Embryonic facial prominence (tissue), 1 donor: Measurements from ENCODE around the gene KNDC1.

ENCODE experiments used
- DNase-seq: peaks from one replicate; pipeline ENCODE4 v3.0.0-alpha.2; 2016; ENCODE audit errors: extremely low spot score

The KNDC1 gene

GRCh38 chr10:133190225-133190624, 30.2 kb downstream of the KNDC1 start:
- DNase-seq = no peak

DNA sequence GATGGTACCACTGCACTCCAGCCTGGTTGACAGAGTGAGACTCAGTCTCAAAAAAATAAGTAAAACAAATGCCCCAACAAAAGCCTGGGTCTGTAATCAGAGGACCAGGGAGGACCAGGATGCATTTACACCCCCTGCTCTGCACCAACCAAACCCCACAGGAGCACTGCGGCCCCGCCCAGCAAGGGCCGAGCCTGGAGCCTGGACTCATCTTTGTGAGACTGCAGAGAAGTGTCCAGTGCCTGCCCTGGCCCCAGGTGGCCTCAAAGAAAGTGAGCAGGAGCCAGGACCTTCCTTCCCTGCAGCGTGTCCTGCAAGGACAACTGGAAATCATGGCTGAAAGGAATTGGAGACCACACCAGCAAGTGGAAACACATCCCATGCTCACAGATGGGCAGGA, 31.6 kb downstream of the KNDC1 start:
- DNase-seq = no peak

- DNase-seq = no peak
Observed at GRCh38 chr10:133194151-133194550, 34.1 kb downstream of the KNDC1 start.

GRCh38 chr10:133195096-133195495, 35.1 kb downstream of the KNDC1 start:
- no peak for DNase-seq

DNA sequence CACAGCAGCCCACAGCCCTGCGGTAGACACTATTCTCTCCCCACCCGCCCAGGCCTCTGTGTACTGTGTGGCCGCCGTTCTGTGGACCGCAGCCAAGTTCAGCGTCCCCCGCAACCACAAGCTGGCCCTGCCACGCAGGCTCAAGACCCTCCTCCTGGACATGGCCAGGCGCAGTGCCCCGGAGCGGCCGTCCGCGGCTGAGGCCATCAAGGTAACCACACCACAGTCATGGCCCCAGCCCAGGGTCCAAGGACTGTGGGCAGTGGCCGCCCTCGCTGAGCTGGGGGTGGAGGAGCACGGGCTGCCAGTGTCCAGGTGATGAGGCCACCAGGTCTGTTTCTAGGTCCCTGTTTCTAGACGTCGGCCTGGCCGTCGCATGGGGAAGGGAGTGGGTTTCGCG, 35.6 kb downstream of the KNDC1 start:
- DNase-seq = no peak

GRCh38 chr10:133196221-133196915, 36.3 kb downstream of the KNDC1 start:
- DNase-seq = no peak

DNA sequence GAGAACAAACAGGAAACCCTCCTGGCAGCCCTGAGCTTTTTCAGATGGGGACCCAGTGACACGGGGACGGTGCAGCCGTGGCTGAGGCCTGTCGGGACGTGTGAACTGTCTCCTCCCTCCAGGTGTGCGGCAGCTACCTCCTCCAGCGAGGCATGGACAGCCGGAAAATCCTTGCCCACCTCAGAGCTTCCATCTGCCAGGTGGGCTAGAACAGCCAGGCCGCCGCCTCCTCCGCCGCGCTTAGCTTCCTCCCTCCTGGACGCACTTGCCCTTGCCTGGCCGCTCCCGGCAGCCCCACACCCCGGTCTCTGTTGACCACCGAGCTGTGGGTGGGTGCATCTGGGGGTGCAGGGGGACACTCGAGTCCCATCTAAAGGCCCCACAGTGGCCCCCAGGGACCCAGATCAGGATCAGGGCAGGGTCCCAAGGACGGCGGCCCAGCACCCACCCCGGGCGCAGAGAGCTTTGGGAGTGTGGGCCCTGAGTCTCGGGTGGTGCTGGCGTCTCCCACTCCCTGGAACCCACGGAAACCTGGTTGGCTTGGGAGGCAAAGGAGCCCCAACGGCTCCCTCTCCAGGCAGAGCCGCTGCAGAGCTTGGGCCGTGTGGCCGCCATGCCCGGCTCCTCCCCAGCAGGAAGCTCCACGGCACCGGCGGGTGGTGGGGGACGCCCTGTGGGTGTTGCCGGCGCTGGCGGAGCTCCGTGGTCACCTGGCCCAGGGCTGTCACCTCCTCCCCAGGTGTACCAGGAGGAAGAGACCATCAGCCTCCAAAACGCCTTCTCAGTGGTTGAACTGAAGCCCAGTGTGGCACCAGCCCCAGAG, 37.1 kb downstream of the KNDC1 start:
- no peak for DNase-seq

- DNase-seq = no peak
Observed at GRCh38 chr10:133197786-133198185, 37.8 kb downstream of the KNDC1 start.

GRCh38 chr10:133198206-133198605, 38.2 kb downstream of the KNDC1 start:
- DNase-seq = no peak

GRCh38 chr10:133198621-133199487, 38.8 kb downstream of the KNDC1 start:
- DNase-seq = no peak

- DNase-seq = no peak
Observed at GRCh38 chr10:133199488-133199885, 39.5 kb downstream of the KNDC1 start.

DNA sequence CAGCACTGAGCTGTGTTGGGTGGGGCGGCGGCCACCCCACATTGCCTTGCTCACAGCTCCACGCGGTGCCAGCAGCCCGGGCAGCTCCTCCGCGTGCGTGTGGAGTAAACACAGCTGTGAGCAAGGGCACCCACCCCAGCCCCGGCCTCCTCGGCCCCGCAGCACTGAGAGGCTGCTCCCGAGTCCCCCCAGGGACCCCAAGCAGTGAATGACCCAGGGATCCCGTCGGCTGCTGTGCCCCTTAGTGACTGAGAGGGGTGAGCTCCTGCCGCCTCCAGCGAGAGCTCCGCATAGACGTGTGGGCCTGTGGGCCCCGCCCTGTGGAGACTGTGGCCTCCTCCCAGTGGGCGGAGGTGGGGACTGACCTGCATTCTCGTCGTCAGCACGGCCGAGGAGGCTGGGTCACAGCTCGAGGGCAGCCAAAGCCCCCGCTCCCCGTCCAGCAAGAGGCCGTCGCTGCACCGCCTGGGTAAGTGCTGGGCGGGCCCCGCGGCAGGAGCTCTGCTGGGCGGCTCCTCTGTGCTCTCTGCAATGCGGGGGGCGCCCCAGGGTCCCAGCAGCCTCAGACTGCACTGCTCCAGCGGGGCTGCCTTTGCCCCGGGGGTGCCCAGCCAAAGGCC, 40.1 kb downstream of the KNDC1 start:
- DNase-seq = no peak

GRCh38 chr10:133200621-133201031, 40.6 kb downstream of the KNDC1 start:
- DNase-seq = no peak

- DNase-seq = no peak
Observed at GRCh38 chr10:133201151-133201947, 41.3 kb downstream of the KNDC1 start.

GRCh38 chr10:133201948-133202725, 42.1 kb downstream of the KNDC1 start:
- no peak for DNase-seq

DNA sequence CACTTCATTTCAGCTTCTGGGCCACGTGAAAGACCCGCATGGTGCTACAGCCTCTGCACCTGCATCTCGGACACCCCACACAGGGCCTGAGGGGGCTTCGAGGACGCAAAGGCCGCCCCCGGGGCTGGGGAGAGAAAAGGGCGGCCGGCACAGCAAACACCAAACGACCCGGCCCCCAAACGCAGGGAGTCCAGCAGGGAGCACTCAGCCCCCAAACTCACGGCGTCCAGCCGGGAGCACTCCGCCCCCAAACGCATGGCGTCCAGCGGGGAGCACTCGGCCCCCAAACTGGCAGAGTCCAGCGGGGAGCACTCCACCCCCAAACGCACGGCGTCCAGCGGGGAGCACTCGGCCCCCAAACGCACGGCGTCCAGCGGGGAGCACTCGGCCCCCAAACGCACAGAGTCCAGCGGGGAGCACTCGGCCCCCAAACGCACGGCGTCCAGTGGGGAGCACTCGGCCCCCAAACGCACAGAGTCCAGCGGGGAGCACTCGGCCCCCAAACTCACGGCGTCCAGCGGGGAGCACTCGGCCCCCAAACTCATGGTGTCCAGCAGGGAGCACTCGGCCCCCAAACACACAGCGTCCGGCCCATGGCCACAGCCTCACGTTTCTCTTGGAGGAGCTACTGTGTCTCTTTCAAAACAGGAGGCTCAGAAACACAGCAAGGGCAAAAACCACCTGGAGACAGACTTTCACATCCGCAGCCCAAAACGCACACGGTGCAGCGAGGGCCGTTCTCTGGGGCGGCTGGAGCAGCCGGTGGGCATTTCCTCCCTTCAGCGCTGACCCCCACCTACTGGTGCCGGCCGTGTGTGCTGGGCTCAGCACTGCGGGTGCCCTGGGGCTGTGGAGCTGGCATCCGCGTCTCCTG, 43.0 kb downstream of the KNDC1 start:
- no peak for DNase-seq

DNA sequence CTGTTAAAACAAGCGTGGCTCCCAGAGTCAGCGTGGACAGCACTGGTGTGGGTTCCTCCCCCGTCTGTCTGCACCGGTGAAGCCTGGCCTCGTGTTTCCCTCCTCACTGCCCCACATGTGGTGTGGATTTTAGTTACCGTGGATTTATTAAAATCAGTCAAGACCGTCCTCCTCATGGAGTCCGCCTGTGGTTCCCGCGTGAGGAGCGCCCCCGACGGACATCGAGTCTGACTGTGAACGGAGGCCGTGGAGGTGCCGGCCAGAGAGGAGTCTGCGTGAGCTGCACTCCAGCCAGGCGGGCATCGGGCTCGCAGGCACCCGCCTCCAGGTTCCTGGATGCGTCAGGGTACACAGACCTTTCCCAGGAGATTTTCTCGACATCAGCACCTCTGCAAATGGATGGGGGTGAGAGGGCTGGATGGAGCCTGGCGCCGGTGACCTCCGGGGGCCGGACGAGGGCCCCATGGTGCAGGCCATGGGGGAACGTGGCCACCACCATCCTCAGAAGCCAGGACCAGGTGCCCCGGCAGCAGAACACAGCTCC, 43.7 kb downstream of the KNDC1 start:
- no peak for DNase-seq

- DNase-seq = no peak
Observed at GRCh38 chr10:133204226-133205015, 44.4 kb downstream of the KNDC1 start.
